Neural progenitor cell (in vitro differentiated cells): Measurements from ENCODE around the gene RSPO4.

Experiments used
- EZH2 ChIP-seq: fragments of 200-600 bp; sonication (generic); IDR thresholded peaks from 2 replicates; pipeline ENCODE4 v1.6.1; 2017; ENCODE audit warnings: antibody characterized with exemption, mild to moderate bottlenecking, moderate library complexity
- EZH2phosphoT487 ChIP-seq: fragments of 200-600 bp; sonication (generic); IDR thresholded peaks from 2 replicates; pipeline ENCODE4 v1.6.1; 2017; ENCODE audit warnings: antibody characterized with exemption
- TF ChIP-seq, protein P1 (sequence below): fragments of 200-600 bp; sonication (generic); IDR thresholded peaks from 2 replicates; pipeline ENCODE4 v1.5.1; 2017; ENCODE audit warnings: antibody characterized with exemption, mild to moderate bottlenecking

DNA sequence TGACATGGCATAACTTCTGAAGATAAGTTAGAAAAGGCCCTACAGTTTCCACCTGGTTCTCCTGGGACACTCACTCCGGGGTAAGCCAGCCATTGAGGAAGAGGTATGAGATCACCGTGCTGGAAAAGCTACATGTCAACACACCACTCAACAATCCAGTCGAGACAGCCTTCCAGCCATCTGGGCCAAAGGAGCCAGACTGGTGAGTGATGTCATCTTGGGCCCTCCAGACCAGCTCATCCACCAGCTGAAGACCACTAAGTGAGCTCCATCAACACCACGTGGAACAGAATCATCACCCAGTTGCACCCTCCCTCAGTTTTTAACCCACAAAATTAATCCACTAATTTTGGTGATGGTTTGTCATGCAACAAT, 32.3 kb upstream of the RSPO4 start:
- no peak for TF ChIP-seq EZH2
- TF ChIP-seq, protein P1, sequence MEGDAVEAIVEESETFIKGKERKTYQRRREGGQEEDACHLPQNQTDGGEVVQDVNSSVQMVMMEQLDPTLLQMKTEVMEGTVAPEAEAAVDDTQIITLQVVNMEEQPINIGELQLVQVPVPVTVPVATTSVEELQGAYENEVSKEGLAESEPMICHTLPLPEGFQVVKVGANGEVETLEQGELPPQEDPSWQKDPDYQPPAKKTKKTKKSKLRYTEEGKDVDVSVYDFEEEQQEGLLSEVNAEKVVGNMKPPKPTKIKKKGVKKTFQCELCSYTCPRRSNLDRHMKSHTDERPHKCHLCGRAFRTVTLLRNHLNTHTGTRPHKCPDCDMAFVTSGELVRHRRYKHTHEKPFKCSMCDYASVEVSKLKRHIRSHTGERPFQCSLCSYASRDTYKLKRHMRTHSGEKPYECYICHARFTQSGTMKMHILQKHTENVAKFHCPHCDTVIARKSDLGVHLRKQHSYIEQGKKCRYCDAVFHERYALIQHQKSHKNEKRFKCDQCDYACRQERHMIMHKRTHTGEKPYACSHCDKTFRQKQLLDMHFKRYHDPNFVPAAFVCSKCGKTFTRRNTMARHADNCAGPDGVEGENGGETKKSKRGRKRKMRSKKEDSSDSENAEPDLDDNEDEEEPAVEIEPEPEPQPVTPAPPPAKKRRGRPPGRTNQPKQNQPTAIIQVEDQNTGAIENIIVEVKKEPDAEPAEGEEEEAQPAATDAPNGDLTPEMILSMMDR: no peak
- no peak for TF ChIP-seq EZH2phosphoT487
